ENCODE measurements around the gene CCDC169.

CCDC169 gene

GRCh38 chr13:36242761-36243160 is 54.9 kb downstream of the CCDC169 start:
- no peak for DNase-seq

- no peak for DNase-seq
These were observed 66.4 kb downstream of the CCDC169 start for GRCh38 chr13:36231236-36231635.

GRCh38 chr13:36224730-36225129 is 72.9 kb downstream of the CCDC169 start:
- no peak for DNase-seq

- DNase-seq = no peak
These were observed 77.7 kb downstream of the CCDC169 start for GRCh38 chr13:36219883-36220282.

- DNase-seq = no peak
These were observed 80.2 kb downstream of the CCDC169 start for GRCh38 chr13:36217456-36217855.

GRCh38 chr13:36214163-36214921 is 83.3 kb downstream of the CCDC169 start, which contains the start of gene SOHLH2:
SOHLH2 (minus strand) TSS chr13:36214556; CDS start chr13:36214526, 30 bp downstream.
- no peak for DNase-seq

- no peak for DNase-seq
These were observed 84.8 kb downstream of the CCDC169 start for GRCh38 chr13:36212789-36213188.

- DNase-seq = no peak
These were observed 86.0 kb downstream of the CCDC169 start for GRCh38 chr13:36211567-36211966.

- DNase-seq = no peak
These were observed 86.9 kb downstream of the CCDC169 start for GRCh38 chr13:36210738-36211137.

GRCh38 chr13:36207672-36208071 is 89.9 kb downstream of the CCDC169 start:
- no peak for DNase-seq

- DNase-seq = no peak
These were observed 104.3 kb downstream of the CCDC169 start for GRCh38 chr13:36193151-36193855.

- no peak for DNase-seq
These were observed 105.4 kb downstream of the CCDC169 start for GRCh38 chr13:36192166-36192565.

- no peak for DNase-seq
These were observed 106.8 kb downstream of the CCDC169 start for GRCh38 chr13:36190771-36191170.

- no peak for DNase-seq
These were observed 109.2 kb downstream of the CCDC169 start for GRCh38 chr13:36188441-36188840.

- DNase-seq = no peak
These were observed 113.7 kb downstream of the CCDC169 start for GRCh38 chr13:36183901-36184300.

All from activated T-cell treated with anti-CD3 and anti-CD28 coated beads, Interleukin-2, amount 50 U/mL, for 48 hours (primary cell).